DLD1 (cell line): Measurements from ENCODE around the gene PLEKHN1.
"Not testable (repeated sequence)": the region's sequence is repeated elsewhere in the genome, so short reads cannot be mapped to it uniquely, and the experiment has no call there.

Experiments used
- in situ Hi-C: cut with HindIII; loops from 2 replicates; pipeline ENCODE4 v1.10.0; 2017; ENCODE audit warnings: low sequenced_read_pairs

Gene PLEKHN1

GRCh38 chr1:973459-974292 is 7.4 kb downstream of the PLEKHN1 start:
- in situ Hi-C loops, result no loop called here

GRCh38 chr1:974293-974640 is 8.0 kb downstream of the PLEKHN1 start:
- in situ Hi-C loops, result no loop called here

GRCh38 chr1:974687-975328 is 8.5 kb downstream of the PLEKHN1 start:
- in situ Hi-C loops, result no loop called here

GRCh38 chr1:975365-975764 is 9.1 kb downstream of the PLEKHN1 start:
- in situ Hi-C loops, result no loop called here

GRCh38 chr1:975896-976683 is 9.8 kb downstream of the PLEKHN1 start:
- in situ Hi-C loops, result no loop called here

- in situ Hi-C loops, result not testable (repeated sequence)
Observed at GRCh38 chr1:976791-977190, 10.5 kb downstream of the PLEKHN1 start.

GRCh38 chr1:978069-978834 is 12.0 kb downstream of the PLEKHN1 start:
- in situ Hi-C loops, result no loop called here

- in situ Hi-C loops, result no loop called here
Observed at GRCh38 chr1:978835-979743, 12.8 kb downstream of the PLEKHN1 start.

GRCh38 chr1:979744-980072 is 13.4 kb downstream of the PLEKHN1 start:
- in situ Hi-C loops, result no loop called here

GRCh38 chr1:980137-980571 is 13.9 kb downstream of the PLEKHN1 start:
- in situ Hi-C loops, result no loop called here

GRCh38 chr1:980602-981395 is 14.5 kb downstream of the PLEKHN1 start:
- in situ Hi-C loops, result no loop called here

GRCh38 chr1:981491-981954 is 15.2 kb downstream of the PLEKHN1 start:
- in situ Hi-C loops, result no loop called here

- in situ Hi-C loops, result no loop called here
Observed at GRCh38 chr1:981955-982558, 15.8 kb downstream of the PLEKHN1 start, which contains the start of gene PERM1. TSS of gene PERM1 (minus strand) at chr1:982093. CDS start at chr1:981029, 1,064 bp downstream.

GRCh38 chr1:982765-983436 is 16.6 kb downstream of the PLEKHN1 start:
- in situ Hi-C loops, result no loop called here

GRCh38 chr1:983798-984475 is 17.7 kb downstream of the PLEKHN1 start:
- in situ Hi-C loops, result no loop called here

GRCh38 chr1:984476-984814 is 18.2 kb downstream of the PLEKHN1 start:
- in situ Hi-C loops, result no loop called here

GRCh38 chr1:985126-985525 is 18.8 kb downstream of the PLEKHN1 start:
- in situ Hi-C loops, result no loop called here

GRCh38 chr1:988061-988460 is 21.8 kb downstream of the PLEKHN1 start:
- in situ Hi-C loops, result not testable (repeated sequence)
